WTC11 (cell line): Measurements from ENCODE around the gene MYH11. TPM values are rescaled to one million over a fixed set of nuclear protein-coding genes. Genes with fewer than 3 reads are reported as not detected.

Experiments used
- ATAC-seq: fragments of 200-7000 bp; cut with Tn5 transposase; 2 replicates; pipeline ENCODE4 v1.10.0; 2021; ENCODE audit warnings: mild to moderate bottlenecking, moderate library complexity
- CTCF ChIA-PET: fragments of 300-600 bp; sonication (Branson Sonifier 250); formaldehyde crosslinking; loops from one replicate; lab custom pipeline; 2021; ENCODE audit warnings: antibody characterized with exemption; lab: Charles Lee
- POLR2A ChIA-PET: fragments of 350-600 bp; sonication (Branson Sonifier 250); formaldehyde crosslinking; loops from one replicate; lab custom pipeline; 2021; ENCODE audit warnings: antibody characterized with exemption; lab: Charles Lee
- DNase-seq: peaks from one replicate; pipeline ENCODE4 v3.0.0; 2021; ENCODE audit warnings: low spot score
- H3K27ac Mint-ChIP-seq: 2 replicates; pipeline ENCODE4 v1.8.0; 2021; ENCODE audit warnings: mixed read lengths
- H3K27me3 Mint-ChIP-seq: 2 replicates; pipeline ENCODE4 v1.8.0; 2021; ENCODE audit warnings: low read depth, mild to moderate bottlenecking, moderate library complexity, mixed read lengths
- H3K36me3 Mint-ChIP-seq: 2 replicates; pipeline ENCODE4 v1.8.0; 2021; ENCODE audit warnings: mixed read lengths
- H3K4me1 Mint-ChIP-seq: 2 replicates; pipeline ENCODE4 v1.8.0; 2022; ENCODE audit warnings: mixed read lengths
- H3K4me3 Mint-ChIP-seq: 2 replicates; pipeline ENCODE4 v1.8.0; 2021; ENCODE audit warnings: mild to moderate bottlenecking, moderate library complexity, mixed read lengths
- H3K9me3 Mint-ChIP-seq: 2 replicates; pipeline ENCODE4 v1.8.0; 2021; ENCODE audit warnings: mixed read lengths
- ARID4B ChIP-seq: sonication (generic); formaldehyde crosslinking; IDR thresholded peaks from 2 replicates; pipeline ENCODE4 v1.8.0; 2023; ENCODE audit warnings: missing genetic modification reagents, mild to moderate bottlenecking, borderline replicate concordance
- CBFB ChIP-seq: sonication (generic); formaldehyde crosslinking; IDR thresholded peaks from 2 replicates; pipeline ENCODE4 v1.8.1; 2022; ENCODE audit warnings: mild to moderate bottlenecking, low read depth, missing genetic modification reagents
- CREM ChIP-seq: sonication (generic); formaldehyde crosslinking; IDR thresholded peaks from 2 replicates; pipeline ENCODE4 v1.8.1; 2022; ENCODE audit warnings: mild to moderate bottlenecking, missing genetic modification reagents, moderate library complexity
- NFYB ChIP-seq: sonication (generic); formaldehyde crosslinking; conservative IDR thresholded peaks from 2 replicates; pipeline ENCODE4 v1.8.0; 2022; ENCODE audit warnings: low read depth, missing genetic modification reagents
- NR1H2 ChIP-seq: sonication (generic); formaldehyde crosslinking; IDR thresholded peaks from 2 replicates; pipeline ENCODE4 v1.9.0; 2021; ENCODE audit warnings: mild to moderate bottlenecking, moderate library complexity, missing genetic modification reagents
- NR3C1 ChIP-seq: sonication (generic); formaldehyde crosslinking; conservative IDR thresholded peaks from 2 replicates; pipeline ENCODE4 v1.8.1; 2023; ENCODE audit warnings: low read depth, mild to moderate bottlenecking, missing genetic modification reagents
- RORB ChIP-seq: fragments of 250-450 bp; sonication (Bioruptor Pico); IDR thresholded peaks from 2 replicates; pipeline ENCODE4 v1.9.0; 2021; ENCODE audit warnings: mild to moderate bottlenecking
- ZBTB43 ChIP-seq: sonication (generic); formaldehyde crosslinking; IDR thresholded peaks from 2 replicates; pipeline ENCODE4 v1.8.1; 2023; ENCODE audit warnings: mild to moderate bottlenecking, missing genetic modification reagents
- ZNF219 ChIP-seq: sonication (generic); formaldehyde crosslinking; IDR thresholded peaks from 2 replicates; pipeline ENCODE4 v1.8.0; 2023; ENCODE audit warnings: missing genetic modification reagents, mild to moderate bottlenecking, borderline replicate concordance
- ZNF232 ChIP-seq: sonication (generic); formaldehyde crosslinking; IDR thresholded peaks from 2 replicates; pipeline ENCODE4 v1.8.0; 2022; ENCODE audit warnings: mild to moderate bottlenecking, missing genetic modification reagents
- ZNF317 ChIP-seq: sonication (generic); formaldehyde crosslinking; IDR thresholded peaks from 2 replicates; pipeline ENCODE4 v1.8.1; 2023; ENCODE audit warnings: low read depth, mild to moderate bottlenecking, moderate library complexity, missing genetic modification reagents, borderline replicate concordance
- ZNF425 ChIP-seq: fragments of 250-450 bp; sonication (Bioruptor Pico); conservative IDR thresholded peaks from 2 replicates; pipeline ENCODE4 v1.9.0; 2021; ENCODE audit warnings: mild to moderate bottlenecking
- ZNF512 ChIP-seq: sonication (generic); formaldehyde crosslinking; IDR thresholded peaks from 2 replicates; pipeline ENCODE4 v1.8.1; 2022; ENCODE audit warnings: missing genetic modification reagents, borderline replicate concordance
- total RNA-seq: library from RNA; stranded (reverse); gene quantifications from 3 replicates; pipeline ENCODE4 v1.2.3, GENCODE V29; 2021
- TF ChIP-seq, protein P1 (sequence below): fragments of 200-600 bp; IDR thresholded peaks from 2 replicates; pipeline ENCODE4 v1.8.0; 2022; ENCODE audit warnings: antibody characterized with exemption
- TF ChIP-seq, protein P2 (sequence below): sonication (generic); formaldehyde crosslinking; IDR thresholded peaks from 2 replicates; pipeline ENCODE4 v1.8.0; 2023; ENCODE audit warnings: mild to moderate bottlenecking, missing genetic modification reagents
- TF ChIP-seq, protein P3 (sequence below): sonication (generic); formaldehyde crosslinking; IDR thresholded peaks from 2 replicates; pipeline ENCODE4 v1.8.1; 2023; ENCODE audit warnings: mild to moderate bottlenecking, missing genetic modification reagents, moderate library complexity
- TF ChIP-seq, protein P4 (sequence below): sonication (generic); formaldehyde crosslinking; IDR thresholded peaks from 2 replicates; pipeline ENCODE4 v1.8.0; 2022; ENCODE audit warnings: mild to moderate bottlenecking, missing genetic modification reagents

The MYH11 gene
- total RNA-seq, 1 experiment from 2014 or later: 0.74 TPM

GRCh38 chr16:15834502-15834901 lies 22.3 kb downstream of the MYH11 start:
- TF ChIP-seq CREM (CRISPR knock-in tag) (no peak), ZNF425 (CRISPR knock-in tag) (no peak)
- TF ChIP-seq, protein P1, sequence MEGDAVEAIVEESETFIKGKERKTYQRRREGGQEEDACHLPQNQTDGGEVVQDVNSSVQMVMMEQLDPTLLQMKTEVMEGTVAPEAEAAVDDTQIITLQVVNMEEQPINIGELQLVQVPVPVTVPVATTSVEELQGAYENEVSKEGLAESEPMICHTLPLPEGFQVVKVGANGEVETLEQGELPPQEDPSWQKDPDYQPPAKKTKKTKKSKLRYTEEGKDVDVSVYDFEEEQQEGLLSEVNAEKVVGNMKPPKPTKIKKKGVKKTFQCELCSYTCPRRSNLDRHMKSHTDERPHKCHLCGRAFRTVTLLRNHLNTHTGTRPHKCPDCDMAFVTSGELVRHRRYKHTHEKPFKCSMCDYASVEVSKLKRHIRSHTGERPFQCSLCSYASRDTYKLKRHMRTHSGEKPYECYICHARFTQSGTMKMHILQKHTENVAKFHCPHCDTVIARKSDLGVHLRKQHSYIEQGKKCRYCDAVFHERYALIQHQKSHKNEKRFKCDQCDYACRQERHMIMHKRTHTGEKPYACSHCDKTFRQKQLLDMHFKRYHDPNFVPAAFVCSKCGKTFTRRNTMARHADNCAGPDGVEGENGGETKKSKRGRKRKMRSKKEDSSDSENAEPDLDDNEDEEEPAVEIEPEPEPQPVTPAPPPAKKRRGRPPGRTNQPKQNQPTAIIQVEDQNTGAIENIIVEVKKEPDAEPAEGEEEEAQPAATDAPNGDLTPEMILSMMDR: no peak
- H3K27ac Mint-ChIP-seq: no peak overlapping the region
- H3K4me3 Mint-ChIP-seq: no peak overlapping the region
- CTCF ChIA-PET: interaction anchor here (0.7 to 2.5 kb wide), 2 partner anchors 13 to 26 kb away, joined by 4 to 8 read pairs; no protein-coding TSS in a partner anchor
- no peaks in the 10 kb centered on the region for H3K27me3 Mint-ChIP-seq
- H3K4me1 Mint-ChIP-seq: no peaks in the 10 kb centered on the region
- DNase-seq (no peak), ATAC-seq (no peak)
- H3K9me3 Mint-ChIP-seq: no peaks in the 10 kb centered on the region
- H3K36me3 Mint-ChIP-seq: no peaks in the 10 kb centered on the region
- POLR2A ChIA-PET: no interaction called here

GRCh38 chr16:15833541-15833940 lies 23.3 kb downstream of the MYH11 start:
- POLR2A ChIA-PET: no interaction called here
- no peak overlapping the region for H3K4me3 Mint-ChIP-seq
- CTCF ChIA-PET: interaction anchor here (2.5 kb wide), 1 partner anchor 12 kb away, joined by 8 read pairs; no protein-coding TSS in a partner anchor
- H3K27ac Mint-ChIP-seq: no peak overlapping the region
- no peaks in the 10 kb centered on the region for H3K4me1 Mint-ChIP-seq
- no peak for ATAC-seq
- DNase-seq: no peak
- H3K9me3 Mint-ChIP-seq: no peaks in the 10 kb centered on the region
- H3K27me3 Mint-ChIP-seq: no peaks in the 10 kb centered on the region
- no peaks in the 10 kb centered on the region for H3K36me3 Mint-ChIP-seq
- TF ChIP-seq ARID4B (CRISPR knock-in tag) (no peak), NFYB (no peak), ZNF512 (CRISPR knock-in tag) (no peak), ZBTB43 (CRISPR knock-in tag) (no peak), CBFB (no peak), ZNF317 (CRISPR knock-in tag) (no peak), ZNF219 (CRISPR knock-in tag) (no peak), NR3C1 (CRISPR knock-in tag) (no peak), NR1H2 (CRISPR knock-in tag) (no peak), CREM (CRISPR knock-in tag) (no peak), ZNF232 (CRISPR knock-in tag) (no peak), RORB (no peak)
- TF ChIP-seq, protein P2, sequence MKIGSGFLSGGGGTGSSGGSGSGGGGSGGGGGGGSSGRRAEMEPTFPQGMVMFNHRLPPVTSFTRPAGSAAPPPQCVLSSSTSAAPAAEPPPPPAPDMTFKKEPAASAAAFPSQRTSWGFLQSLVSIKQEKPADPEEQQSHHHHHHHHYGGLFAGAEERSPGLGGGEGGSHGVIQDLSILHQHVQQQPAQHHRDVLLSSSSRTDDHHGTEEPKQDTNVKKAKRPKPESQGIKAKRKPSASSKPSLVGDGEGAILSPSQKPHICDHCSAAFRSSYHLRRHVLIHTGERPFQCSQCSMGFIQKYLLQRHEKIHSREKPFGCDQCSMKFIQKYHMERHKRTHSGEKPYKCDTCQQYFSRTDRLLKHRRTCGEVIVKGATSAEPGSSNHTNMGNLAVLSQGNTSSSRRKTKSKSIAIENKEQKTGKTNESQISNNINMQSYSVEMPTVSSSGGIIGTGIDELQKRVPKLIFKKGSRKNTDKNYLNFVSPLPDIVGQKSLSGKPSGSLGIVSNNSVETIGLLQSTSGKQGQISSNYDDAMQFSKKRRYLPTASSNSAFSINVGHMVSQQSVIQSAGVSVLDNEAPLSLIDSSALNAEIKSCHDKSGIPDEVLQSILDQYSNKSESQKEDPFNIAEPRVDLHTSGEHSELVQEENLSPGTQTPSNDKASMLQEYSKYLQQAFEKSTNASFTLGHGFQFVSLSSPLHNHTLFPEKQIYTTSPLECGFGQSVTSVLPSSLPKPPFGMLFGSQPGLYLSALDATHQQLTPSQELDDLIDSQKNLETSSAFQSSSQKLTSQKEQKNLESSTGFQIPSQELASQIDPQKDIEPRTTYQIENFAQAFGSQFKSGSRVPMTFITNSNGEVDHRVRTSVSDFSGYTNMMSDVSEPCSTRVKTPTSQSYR (CRISPR knock-in tag): no peak
- TF ChIP-seq, protein P3, sequence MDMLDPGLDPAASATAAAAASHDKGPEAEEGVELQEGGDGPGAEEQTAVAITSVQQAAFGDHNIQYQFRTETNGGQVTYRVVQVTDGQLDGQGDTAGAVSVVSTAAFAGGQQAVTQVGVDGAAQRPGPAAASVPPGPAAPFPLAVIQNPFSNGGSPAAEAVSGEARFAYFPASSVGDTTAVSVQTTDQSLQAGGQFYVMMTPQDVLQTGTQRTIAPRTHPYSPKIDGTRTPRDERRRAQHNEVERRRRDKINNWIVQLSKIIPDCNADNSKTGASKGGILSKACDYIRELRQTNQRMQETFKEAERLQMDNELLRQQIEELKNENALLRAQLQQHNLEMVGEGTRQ: no peak
- TF ChIP-seq, protein P4, sequence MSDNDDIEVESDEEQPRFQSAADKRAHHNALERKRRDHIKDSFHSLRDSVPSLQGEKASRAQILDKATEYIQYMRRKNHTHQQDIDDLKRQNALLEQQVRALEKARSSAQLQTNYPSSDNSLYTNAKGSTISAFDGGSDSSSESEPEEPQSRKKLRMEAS (CRISPR knock-in tag): no peak
